GM18502 (cell line): Measurements from ENCODE around the gene ZFAND2A.
"Not testable (repeated sequence)": the region's sequence is repeated elsewhere in the genome, so short reads cannot be mapped to it uniquely, and the experiment has no call there.

Experiments
- ATAC-seq: cut with Tn5 transposase; IDR thresholded peaks from one replicate; pipeline ENCODE4 v1.9.1; 2021; ENCODE audit warnings: mild to moderate bottlenecking; ENCODE audit not compliant: unreplicated experiment, poor library complexity

Gene ZFAND2A

GRCh38 chr7:1127001-1127400 lies 33.0 kb downstream of the ZFAND2A start:
- ATAC-seq: no peak

- no peak for ATAC-seq
Measured at GRCh38 chr7:1125603-1125969, 34.4 kb downstream of the ZFAND2A start.

- ATAC-seq: no peak
Measured at GRCh38 chr7:1124816-1125602, 35.0 kb downstream of the ZFAND2A start.

- ATAC-seq: no peak
Measured at GRCh38 chr7:1124164-1124563, 35.8 kb downstream of the ZFAND2A start.

- ATAC-seq: no peak
Measured at GRCh38 chr7:1123715-1124114, 36.3 kb downstream of the ZFAND2A start.

GRCh38 chr7:1122832-1123501 lies 37.0 kb downstream of the ZFAND2A start:
- no peak for ATAC-seq

GRCh38 chr7:1121886-1122831 lies 37.8 kb downstream of the ZFAND2A start:
- ATAC-seq: no peak

GRCh38 chr7:1121476-1121875 lies 38.5 kb downstream of the ZFAND2A start:
- no peak for ATAC-seq

- no peak for ATAC-seq
Measured at GRCh38 chr7:1120791-1121190, 39.2 kb downstream of the ZFAND2A start.

- ATAC-seq: no peak
Measured at GRCh38 chr7:1119201-1119600, 40.8 kb downstream of the ZFAND2A start.

GRCh38 chr7:1117321-1117928 lies 42.6 kb downstream of the ZFAND2A start:
- no peak for ATAC-seq

- not testable (repeated sequence) for ATAC-seq
Measured at GRCh38 chr7:1116383-1117008, 43.5 kb downstream of the ZFAND2A start.

- not testable (repeated sequence) for ATAC-seq
Measured at GRCh38 chr7:1115171-1116045, 44.6 kb downstream of the ZFAND2A start.

- ATAC-seq: no peak
Measured at GRCh38 chr7:1114505-1114904, 45.5 kb downstream of the ZFAND2A start.

GRCh38 chr7:1114088-1114487 lies 45.9 kb downstream of the ZFAND2A start:
- ATAC-seq: no peak

- ATAC-seq: no peak
Measured at GRCh38 chr7:1113548-1113885, 46.5 kb downstream of the ZFAND2A start.

- ATAC-seq: no peak
Measured at GRCh38 chr7:1112625-1113547, 47.1 kb downstream of the ZFAND2A start.

GRCh38 chr7:1112109-1112508 lies 47.9 kb downstream of the ZFAND2A start:
- ATAC-seq: no peak
